ENCODE results near the gene CDRT4.

Gene CDRT4

DNA sequence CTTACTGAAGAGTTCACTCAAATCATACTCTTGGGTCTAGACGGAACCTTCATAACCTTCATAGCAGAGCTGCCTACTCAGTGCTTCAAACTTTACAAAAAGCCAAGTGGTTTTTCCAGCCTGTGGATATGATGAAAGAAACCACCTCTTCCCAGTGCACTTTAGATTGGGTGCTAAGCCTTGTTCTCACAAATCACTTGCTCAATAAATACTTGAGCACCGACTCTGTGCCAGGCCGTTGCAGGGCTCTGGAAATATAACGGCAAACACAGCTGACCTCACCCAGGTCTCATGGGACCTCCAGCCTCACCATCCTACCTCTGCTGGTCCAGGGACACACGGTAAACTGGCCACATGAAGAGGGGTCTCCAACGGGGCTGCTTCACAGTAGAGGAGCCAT is 35.7 kb downstream of the CDRT4 start:
- no peak for DNase-seq (ENCODE audit: low read depth in 2 of 2)

- no peak for DNase-seq (ENCODE audit: low read depth in 2 of 2)
Measured at GRCh38 chr17:15431196-15431595, 36.2 kb downstream of the CDRT4 start.

DNA sequence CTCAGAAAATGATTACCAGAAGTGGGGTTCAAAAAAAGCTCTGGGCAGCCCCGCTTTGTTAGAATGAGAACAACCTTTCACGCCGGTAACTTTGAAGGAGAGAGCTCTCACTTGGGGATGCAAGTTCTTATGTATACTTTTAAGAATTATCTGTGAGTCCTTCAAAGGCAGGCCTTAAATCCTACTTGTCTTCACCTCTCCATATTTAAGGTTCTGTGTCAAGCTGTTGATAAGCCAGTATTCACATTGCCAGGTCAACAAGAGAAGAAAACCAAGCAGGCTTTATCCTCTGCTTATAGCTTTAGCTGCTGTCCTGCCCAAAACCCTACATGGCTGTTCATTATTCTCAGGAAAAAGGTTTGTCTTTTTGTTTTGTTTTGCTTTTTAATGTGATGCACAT is 42.9 kb downstream of the CDRT4 start:
- DNase-seq (ENCODE audit: low read depth in 2 of 2): no peak

DNA sequence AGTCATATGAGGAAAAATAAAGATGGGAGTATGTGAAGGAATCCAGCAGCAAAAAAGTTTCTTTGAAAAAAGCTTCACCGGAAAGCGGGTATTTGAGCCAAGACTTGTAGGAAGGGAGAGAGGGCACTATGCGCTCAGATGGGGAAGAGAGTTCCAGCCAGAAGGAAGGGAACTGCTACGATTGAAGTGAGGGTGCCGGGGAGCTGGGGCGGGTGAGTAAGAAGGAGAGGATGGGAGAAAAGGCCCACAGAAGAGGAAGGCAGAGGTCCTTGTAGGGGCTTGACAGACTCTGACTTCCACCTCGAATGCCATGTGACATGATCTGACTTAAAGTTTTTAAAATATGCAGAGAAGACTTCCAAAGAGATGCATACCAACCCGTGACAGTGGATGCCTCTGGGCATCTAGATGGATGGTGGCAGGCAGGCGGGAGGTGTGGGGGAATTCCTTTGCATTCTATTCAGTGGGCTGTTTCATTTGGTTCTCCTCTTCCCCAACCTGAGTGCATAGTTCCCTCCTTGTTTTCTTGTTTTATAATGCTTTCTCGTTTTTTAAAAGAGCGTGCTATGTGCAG is 44.9 kb downstream of the CDRT4 start:
- no peak for DNase-seq (ENCODE audit: low read depth in 2 of 2)

- no peak for DNase-seq (ENCODE audit: low read depth in 2 of 2)
Measured at GRCh38 chr17:15418781-15419180, 48.6 kb downstream of the CDRT4 start.

- no peak for DNase-seq (ENCODE audit: low read depth in 2 of 2)
Measured at GRCh38 chr17:15414532-15415306, 52.7 kb downstream of the CDRT4 start.

GRCh38 chr17:15413101-15413771 is 54.2 kb downstream of the CDRT4 start:
- DNase-seq (ENCODE audit: low read depth in 2 of 2): no peak

DNA sequence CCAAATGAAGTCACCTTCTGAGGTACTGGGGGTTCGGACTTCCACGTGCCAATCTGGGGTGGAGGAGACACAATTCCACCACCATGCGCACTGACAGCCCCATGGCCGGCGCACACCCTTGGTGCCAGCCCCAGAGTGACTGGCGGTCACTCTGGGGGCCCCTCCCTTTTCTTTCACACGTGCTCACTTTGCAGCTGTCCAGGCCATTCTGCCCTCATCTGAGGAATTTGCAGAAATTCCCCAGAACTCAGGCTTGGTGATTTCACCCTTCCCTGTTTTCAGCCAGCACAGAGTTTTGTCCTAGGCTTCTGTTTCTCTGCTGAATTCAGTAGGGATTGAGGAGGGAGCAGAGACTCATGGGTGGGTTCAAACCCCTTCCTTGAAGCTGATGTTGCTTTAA is 54.8 kb downstream of the CDRT4 start:
- DNase-seq (ENCODE audit: low read depth in 2 of 2): no peak

DNA sequence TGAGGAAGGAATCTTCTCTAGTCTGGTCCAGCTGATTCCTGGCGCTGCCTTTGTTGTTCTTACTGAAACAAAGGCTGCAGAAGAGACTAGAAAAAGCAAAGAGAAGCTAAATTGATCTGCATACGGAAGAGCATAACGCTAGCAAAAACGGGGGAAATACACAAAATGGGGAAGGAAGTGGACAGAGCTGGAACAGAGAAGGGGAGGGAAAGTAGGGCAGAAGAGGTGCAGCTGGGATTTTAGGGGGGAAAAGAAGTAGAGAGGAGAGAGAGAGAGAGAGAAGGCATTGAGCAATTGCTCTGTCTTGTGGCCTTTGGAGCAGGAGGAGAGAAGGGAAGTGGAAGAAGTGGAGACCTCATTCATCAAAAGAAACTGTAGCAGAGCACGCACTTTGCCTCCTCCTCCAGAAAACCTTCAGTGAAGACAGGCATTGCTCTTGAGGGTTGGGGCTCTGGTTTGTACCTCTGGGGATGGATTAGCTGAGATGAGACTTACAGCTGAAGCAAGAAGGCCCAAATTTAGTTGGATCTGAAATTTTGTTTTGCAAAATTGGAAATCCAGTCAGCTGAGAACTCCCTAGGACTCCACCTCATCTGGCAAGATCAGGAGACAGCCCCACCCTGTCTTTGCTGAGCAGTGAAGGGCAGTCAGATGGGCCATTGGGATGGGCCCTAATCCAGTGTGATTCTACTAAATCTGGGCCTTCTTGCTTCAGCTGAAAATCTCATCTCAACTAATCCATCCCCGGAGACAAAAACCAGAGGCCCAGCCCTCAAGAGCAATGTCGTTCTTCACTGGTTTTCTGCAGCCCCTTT is 55.8 kb downstream of the CDRT4 start:
- no peak for DNase-seq (ENCODE audit: low read depth in 2 of 2)

DNA sequence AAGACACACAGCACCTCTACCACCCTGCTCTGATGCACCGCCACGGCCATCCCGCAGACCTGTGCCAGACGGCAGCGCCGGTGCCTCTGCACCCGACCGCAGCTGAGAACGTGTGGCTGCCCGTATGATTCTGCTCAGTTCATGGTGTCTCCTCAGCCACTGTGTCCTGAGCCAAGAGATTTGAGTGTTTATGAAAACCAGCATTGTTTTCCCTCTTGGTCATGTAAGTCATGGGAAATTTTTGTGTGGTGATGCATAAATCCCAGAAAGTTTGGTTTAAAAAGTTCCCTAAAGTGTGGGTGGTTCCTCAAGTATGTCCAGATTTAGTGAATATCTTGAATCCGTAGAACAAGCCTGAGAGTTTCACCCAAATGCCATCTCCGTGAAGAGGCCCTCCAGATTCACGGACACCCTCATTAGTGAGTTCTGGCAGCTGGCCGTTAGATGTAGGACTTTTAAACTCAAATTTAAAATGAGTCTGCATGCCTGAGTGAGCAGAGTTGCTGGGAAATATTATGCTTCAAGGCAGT is 57.6 kb downstream of the CDRT4 start:
- peak; percentile 68 to 75 for DNase-seq (ENCODE audit: low read depth in 2 of 2)

DNA sequence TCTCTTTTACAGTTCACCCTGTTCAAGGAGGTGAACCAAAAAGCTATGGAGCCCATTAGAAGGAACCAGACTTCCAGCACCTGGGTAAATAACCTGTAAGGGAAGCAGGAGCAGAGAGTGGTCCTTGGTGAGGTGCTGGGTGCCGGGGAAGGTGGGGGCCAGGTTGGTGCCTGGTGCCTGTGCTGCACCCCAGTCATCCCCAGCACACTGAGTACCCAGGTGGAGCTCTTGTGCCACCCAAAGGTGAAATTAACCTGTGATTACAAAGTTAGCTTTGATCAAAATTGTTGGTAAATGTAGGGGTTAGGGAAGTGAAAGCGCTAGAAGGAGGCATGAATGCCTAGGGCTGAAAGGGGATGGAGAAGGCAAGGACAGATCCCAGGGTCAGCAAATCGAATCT is 58.6 kb downstream of the CDRT4 start:
- no peak for DNase-seq (ENCODE audit: low read depth in 2 of 2)

DNA sequence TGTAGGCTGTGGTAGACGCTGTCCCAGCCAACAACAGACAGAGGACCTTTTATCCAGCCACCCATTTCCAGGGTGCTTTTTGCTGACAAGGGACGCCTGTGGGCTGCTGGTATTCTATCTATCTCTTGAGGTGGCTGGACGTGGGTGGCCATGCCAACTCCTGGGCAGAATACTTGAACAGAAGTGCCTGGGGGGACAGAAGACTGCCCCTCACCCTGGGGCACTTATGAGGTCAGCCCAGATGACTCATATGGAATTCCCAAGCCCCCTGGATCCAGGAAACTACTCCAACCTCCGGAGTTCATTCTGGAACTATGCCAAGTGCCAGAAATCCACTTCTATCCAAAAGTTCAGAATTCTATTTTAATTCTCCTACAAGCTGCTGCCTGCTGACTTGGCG is 61.3 kb downstream of the CDRT4 start:
- DNase-seq (ENCODE audit: low read depth in 2 of 2): no peak

- no peak for DNase-seq (ENCODE audit: low read depth in 2 of 2)
Measured at GRCh38 chr17:15405058-15405415, 62.4 kb downstream of the CDRT4 start.

DNA sequence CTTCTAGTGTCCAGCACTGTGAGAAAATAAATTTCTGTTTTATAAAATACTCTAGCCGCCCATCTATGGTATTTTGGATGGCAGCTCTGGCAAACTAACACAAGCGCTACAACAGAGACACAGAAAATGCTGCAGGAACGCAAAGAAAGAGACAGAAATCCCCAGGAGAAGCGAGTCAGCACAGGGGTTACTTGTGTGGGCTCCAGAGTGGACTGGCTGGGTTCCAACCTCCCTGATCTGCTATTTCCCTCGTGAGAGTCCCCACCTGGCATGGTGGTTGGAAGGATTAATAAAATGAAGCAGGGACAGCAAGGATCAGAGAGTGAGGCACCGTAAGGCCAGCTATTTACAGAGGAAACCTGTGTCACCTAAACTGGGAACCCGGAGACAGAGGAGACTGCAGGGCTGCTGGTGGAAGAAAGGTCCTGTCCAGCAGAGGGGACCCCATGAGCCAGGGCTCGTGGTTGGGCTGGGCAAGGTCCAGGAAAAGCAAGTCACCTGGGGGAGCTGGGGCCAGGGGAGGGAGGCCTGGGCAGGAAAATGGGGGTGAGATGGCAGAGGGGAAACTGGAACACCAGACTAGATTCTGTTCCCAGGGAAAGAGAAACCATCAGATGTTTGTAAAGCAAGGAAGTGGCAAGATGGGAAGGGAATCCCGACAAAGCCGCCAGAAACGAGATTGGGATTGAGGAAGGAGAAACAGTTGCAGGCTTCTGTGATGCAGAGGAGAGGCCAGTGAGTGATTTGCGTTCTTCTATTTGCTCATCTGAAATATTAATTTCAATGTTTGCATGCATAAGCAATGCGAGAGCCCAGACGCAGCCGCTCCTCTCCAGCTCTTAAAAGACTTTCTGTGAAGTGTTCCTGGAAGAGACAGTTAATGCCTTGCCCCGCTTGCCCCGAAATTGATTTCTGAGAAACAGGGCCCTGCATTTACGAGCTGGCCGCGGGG is 63.0 kb downstream of the CDRT4 start:
- DNase-seq (ENCODE audit: low read depth in 2 of 2): peak in 1 of 2 experiments; percentile 18

DNA sequence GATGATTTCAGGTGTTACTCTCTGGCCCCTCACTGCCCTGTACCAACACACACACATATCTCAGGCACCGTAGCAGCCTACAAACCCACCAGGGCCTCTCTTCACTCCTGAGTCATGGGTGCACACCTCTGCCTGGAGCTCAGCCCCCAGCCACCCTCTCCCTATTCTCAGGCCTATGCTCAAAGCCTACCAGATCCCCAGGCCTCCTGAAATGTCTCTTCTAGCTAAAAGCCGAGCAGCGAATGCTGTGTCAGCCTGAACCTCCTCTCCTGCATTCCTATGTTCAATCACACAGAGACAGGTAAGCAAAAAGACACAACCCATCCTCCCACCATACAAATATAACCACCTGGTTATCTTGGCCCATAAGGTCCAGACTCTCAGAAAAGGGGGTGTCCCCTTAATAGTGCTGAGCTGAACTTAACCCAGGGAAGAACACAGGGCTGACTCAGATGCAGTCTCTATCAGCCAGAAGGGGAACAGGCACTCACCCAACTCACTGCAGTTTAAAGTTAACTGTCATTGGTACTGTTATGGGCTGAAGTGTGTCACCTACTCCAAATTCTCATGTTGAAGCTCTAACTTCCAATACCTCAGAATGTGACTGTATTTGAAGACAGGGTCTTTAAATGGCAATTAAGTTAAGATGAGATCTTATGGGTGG is 64.0 kb downstream of the CDRT4 start:
- DNase-seq (ENCODE audit: low read depth in 2 of 2): no peak

- no peak for DNase-seq (ENCODE audit: low read depth in 2 of 2)
Measured at GRCh38 chr17:15399443-15399842, 68.0 kb downstream of the CDRT4 start.

GRCh38 chr17:15398736-15399331 is 68.6 kb downstream of the CDRT4 start:
- no peak for DNase-seq (ENCODE audit: low read depth in 2 of 2)

GRCh38 chr17:15398291-15398690 is 69.1 kb downstream of the CDRT4 start:
- DNase-seq (ENCODE audit: low read depth in 2 of 2): no peak

GRCh38 chr17:15397620-15398019 is 69.8 kb downstream of the CDRT4 start:
- no peak for DNase-seq (ENCODE audit: low read depth in 2 of 2)

- no peak for DNase-seq (ENCODE audit: low read depth in 2 of 2)
Measured at GRCh38 chr17:15395091-15395490, 72.3 kb downstream of the CDRT4 start.

Data from fibroblast of skin of left biceps (primary cell).